Suprapubic skin (tissue), 4 donors: ENCODE data around the gene ITGB4.

Experiments used
- CTCF ChIP-seq, 2 donors: fragments of 200-600 bp in 1 of 2; fragments of 450-650 bp in 1 of 2; sonication (generic) in 1 of 2; IDR thresholded peaks; one replicate each; pipeline ENCODE4 v1.5.1; 2016 to 2019; ENCODE audit warnings: antibody characterized with exemption in 2 of 2, mild to moderate bottlenecking in 1 of 2, moderate library complexity in 1 of 2
- EP300 ChIP-seq: sonication (generic); formaldehyde crosslinking; IDR thresholded peaks from one replicate; pipeline ENCODE4 v1.6.1; 2017; ENCODE audit warnings: antibody characterized with exemption
- POLR2A ChIP-seq, 2 donors: fragments of 450-650 bp; IDR thresholded peaks; one replicate each; pipeline ENCODE4 v1.6.1; 2017; ENCODE audit warnings: antibody characterized with exemption in 2 of 2, mild to moderate bottlenecking in 2 of 2, moderate library complexity in 2 of 2
- POLR2AphosphoS5 ChIP-seq, 3 donors: sonication (generic); formaldehyde crosslinking; IDR thresholded peaks; one replicate each; pipeline ENCODE4 v1.6.1; 2017; ENCODE audit warnings: antibody characterized with exemption in 3 of 3

- TF ChIP-seq POLR2AphosphoS5 (IDR thresholded peaks at IDR 0.05) (no peak), CTCF (IDR thresholded peaks at IDR 0.05) (no peak), POLR2A (IDR thresholded peaks at IDR 0.05) (no peak), EP300 (no peak)
These were observed 1.4 kb downstream of the ITGB4 start for GRCh38 chr17:75722542-75723095.
